SH-SY5Y (cell line): ENCODE data around the gene MMAB.

Source experiments
- GATA2 ChIP-seq: IDR thresholded peaks from 2 replicates; pipeline ENCODE4 v1.6.1; 2011; ENCODE audit warnings: mild to moderate bottlenecking, low read depth, low read length
- GATA3 ChIP-seq: IDR thresholded peaks from 2 replicates; pipeline ENCODE4 v1.6.1; 2011; ENCODE audit warnings: low read depth, mild to moderate bottlenecking, low read length, moderate library complexity

Gene MMAB

DNA sequence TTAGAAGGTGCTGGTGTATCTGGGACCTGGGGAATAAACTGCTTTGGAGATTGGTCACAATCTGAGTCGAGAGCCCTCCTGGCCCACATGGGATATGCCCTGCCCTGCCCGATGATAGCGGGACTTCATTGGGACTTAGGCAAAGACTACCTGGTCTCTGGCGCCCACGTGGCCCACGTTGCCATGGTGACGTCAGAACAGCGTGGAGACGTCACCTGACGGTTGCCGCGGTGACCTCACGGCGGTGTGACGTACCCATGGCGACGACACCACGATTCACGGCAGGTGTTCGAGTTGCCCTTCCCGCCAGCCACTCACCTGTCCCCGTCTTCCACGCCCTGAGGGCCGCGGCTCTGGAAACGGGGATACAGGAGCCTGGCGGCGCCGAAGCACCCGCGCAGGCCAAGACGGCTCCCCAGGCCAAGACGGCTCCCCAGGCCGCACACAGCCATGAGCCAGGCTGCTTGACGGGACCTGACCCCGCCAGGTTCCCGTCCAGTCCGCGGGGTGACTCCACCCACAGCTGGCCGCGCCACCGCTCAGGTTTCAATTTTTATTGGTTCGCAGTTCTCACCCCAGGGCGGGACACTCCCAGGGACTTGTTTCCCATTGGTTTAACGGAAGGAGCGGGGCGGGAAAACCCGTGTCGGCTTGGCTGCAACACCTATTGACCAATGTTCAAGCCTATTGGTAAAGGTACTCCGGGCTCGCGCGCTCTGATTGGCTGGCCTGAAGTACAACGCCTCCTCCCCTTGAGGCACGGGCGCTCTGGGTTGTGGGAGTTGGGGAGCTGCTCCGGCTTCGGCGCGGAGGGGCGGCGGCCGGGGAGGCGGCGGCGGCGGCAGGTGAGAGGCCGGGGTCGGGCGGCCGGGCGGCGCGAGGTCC is at the start of gene MMAB, which contains the start of gene MVK:
MMAB (minus strand) TSS at position 476 of the 885 bp plus-strand sequence; CDS start at position 452, 24 bp downstream.
MVK (plus strand) TSS at position 766 of the 885 bp plus-strand sequence. CDS start 1,029 bp downstream, outside the sequence.
- TF ChIP-seq GATA2 (no peak), GATA3 (no peak)

DNA sequence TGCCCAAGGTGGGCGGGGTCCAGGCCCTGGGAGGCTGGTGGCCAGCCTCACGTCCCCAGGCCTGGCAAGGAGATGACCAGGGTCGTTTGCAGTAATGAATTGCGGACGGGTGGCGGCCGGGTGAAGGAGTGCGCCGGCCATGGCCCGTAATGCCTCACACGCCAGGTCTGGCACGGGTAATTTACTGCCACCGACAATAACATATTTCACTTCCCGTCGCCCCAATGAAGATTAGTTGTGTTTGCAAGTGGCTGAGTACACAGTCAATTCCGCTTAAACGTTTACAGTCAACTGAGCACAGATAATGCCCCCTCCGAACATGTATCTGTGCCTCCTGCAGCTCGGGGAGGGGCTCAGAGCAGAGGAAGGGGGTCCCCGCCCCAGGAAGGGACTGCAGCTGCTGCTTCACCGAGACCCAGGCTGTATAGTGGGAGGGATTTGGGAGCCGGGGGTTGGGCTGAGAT is 48.6 kb upstream of the MMAB start:
- TF ChIP-seq GATA2 (peak; percentile 16; the same call in 1 of the 2 replicates), GATA3 (no peak)

DNA sequence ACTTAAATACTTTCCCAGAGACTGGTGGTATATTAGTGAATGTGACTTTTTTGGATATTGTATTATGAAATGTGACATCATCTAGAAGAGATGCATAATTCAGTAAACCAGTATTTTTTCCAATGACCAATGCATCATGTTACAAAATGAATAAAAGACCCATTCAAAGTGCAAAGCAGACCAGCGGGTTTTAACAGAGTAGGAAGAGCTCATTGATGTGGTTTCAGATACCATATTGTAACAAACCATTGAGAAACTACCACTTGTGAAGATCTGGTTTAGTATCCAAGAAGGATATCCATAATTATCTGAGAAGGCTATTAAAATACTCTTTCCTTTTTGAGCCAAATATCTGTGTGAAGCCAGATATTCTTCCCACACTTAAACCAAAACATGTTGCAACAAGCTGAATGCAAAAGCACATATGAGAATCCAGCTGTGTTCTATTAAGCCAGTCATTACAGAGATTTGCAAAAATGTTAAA is 47.9 kb upstream of the MMAB start:
- TF ChIP-seq GATA2 = no peak
- no peak for TF ChIP-seq GATA3

DNA sequence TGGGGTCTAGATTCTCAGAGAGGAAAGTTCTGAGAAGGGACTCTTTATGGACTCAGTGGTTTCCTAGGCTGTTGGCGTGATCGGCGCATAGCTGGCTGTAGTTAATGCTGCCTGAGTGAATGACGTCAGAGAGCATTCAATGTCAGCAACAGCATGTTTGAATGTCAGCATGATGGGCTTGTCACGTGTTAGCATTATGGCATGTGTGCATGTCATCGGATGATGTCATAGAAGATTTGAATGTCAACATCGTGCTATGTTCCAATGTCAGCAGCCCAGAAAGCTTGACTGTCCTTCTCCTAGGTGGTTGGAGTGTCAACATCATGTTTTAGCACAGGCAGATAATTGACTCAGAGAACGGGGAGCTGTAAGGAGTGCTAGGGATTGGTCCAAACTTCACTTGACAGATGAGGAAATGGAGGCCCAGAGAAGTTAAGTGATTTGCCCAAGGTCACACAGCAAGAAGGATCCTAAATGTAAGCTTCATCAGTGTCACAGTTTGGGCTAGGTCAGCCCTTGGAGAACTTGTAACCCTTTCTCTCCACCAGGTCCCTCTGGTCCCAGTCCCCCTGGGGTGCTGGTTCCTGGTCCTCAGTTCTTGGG is 45.8 kb upstream of the MMAB start:
- TF ChIP-seq GATA3 (no peak), GATA2 (no peak)

DNA sequence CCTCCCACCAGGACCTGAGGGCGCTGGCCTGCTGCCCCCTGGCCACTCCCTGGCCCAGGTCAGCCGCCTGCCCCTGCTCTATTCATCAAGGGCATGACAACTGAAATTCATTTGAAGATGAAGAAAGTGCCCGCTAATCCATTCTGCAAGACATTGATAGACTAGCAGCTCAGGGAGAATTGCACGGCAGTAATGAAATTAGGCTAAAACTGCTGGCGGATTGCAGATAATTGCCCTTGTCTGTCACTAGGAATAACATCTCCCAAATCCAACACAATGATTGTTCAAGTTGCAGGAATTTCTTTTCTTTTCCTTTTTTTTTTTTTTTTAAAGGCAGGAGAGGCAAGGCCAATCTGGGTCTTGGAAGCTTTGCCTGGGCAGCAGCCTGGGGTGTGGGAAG is 44.8 kb upstream of the MMAB start:
- no peak for TF ChIP-seq GATA3
- no peak for TF ChIP-seq GATA2

DNA sequence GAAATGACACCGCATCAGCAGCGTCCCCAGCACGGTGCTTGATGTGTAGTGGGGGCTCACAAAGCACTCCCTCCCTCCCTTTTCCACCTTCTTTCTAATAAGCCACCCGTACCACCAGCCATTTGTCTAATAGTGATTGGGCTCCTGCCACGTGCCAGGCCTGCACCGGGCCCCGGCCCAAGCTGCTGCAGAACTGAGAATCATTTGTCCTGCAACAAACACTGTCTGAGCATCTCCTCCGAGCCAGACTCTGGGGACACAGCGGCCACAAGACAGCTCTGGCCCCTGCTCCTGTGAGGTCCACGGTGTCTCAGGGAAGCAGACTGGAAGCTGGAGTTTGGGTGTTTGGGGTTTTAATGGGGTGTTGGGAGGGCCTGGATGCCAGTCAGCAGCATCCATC is 44.2 kb upstream of the MMAB start:
- TF ChIP-seq GATA2 (no peak), GATA3 (no peak)

DNA sequence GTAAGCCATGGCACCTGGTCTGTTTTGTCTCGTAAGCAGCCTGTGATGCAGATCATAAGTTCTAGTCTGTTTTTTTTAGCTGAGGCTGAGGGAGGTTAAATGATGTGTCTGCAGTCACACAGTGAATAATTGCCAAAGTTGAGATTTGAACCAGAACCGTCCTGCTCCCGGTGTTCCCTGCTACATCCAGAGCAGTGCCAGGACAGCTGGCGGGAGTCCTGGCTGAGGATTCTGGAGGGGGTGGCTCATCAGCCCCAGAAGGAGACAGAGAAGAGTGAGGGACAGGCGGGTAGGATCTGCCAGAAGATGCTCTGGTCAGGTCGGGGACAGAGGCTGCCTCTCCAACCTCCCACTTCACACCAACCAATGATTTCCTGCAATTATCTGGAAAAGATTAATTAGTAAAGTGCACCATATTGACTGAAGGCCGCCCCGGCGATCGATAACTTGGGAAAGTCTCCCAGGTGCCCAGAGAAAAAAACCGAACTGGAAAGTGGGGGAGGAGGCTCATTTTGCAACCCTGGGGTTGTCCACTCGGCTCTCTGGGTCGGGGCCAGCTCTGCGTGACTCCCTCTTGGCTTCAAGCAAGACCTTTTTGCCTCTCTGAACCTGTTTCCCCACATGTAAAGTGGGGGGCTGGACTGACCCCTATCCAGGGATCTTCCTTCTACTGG is 42.4 kb upstream of the MMAB start:
- no peak for TF ChIP-seq GATA2
- no peak for TF ChIP-seq GATA3

DNA sequence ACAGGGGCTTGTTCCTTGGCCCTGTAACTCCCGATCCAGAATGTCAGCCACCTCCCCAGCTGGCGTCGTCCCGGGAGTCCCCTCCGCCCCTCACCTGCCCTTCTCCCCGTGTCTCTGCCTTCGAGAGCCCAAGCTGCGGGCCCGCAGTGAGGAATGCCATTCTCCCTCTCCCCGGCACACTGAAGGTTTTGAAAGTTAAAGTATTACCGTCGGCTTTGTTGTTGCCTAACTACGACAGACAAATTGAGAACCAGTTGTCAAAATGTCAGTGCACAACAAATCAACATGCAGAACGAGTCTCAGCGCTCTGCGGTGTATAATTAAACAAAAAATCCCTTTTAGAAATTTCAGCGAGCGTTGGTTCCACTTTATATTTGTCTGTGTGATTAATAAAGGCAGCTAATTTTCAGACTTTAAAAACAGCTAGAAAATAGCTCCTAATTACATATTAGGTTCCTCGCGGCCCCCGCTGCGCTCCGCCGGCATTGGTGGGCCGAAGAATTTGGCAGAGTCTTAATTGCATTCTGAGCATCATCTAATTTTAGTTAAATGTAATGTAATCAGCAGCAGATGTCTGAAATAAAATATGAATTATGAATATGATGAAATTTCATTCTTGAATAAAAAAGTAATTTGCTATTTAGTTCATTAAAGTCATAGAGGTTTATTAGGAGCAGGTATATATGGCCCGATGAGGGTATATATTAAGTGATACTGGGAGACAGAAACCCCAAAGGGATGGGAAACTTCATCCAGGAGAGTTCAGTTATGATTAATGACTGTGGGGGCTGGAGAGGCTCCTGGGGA is 40.5 kb upstream of the MMAB start:
- TF ChIP-seq GATA2 = no peak
- no peak for TF ChIP-seq GATA3

DNA sequence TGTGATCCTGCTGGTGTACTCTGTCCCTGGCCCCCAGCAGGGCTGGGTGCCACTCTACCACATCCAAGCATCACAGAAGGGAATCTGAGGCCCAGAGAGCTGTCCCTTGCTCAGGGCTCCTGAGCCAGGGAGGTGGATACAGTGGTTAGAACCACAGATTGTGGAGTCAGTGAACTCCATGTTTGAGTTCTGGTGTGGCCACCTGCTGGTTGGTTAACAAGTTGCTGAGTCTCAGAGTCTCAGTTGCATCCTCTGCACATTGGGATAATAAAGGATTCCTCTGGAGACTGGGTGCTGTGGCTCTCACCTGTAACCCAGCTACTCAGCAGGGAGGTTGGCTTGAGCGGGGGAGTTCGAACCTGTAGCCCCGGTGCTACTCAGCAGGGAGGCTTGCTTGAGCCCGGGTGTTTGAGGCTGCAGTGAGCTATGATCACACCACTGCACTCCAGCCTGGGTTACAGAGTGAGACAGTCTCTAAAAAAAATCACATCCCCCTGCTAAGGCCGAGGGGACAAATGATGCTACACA is 39.7 kb upstream of the MMAB start:
- TF ChIP-seq GATA3 = no peak
- TF ChIP-seq GATA2 = no peak

DNA sequence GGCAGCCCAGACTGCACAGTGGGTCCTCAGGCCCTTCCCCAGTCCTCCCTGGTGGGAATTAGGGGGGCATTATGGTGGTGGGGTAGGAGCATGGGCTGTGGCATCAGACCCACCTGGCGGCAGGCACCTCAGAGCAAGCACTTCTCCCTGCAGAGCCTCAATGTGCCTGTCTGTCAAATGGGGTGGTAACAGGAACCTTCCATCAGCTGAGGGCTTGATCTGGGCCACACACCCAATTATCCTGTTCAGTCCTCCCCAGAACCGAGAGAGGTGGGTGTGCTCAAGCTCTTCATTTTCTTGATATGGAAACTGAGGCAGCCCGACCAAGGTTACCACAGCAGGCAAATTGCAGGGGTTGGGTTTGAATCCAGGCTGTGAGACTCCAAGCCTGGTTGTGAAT is 38.7 kb upstream of the MMAB start:
- TF ChIP-seq GATA3 = no peak
- TF ChIP-seq GATA2 = no peak

DNA sequence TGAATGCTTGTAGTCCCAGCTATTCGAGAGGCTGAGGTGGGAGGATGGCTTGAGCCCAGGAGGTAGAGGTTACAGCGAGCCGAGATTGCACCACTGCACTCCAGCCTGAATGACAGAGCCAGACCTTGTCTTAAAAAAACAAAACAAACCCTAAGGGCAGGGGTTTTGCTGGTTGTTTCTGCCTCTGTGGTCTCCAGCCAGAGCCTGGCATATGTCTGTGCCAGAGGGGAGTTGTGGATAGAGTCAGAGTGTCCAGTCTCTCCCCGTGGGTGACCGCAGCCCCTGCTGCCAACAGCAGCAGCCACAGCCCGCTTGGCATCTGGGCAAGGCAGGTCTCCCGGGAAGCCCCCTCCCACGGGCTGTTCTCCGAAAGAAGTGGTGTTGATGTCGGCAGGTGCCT is 37.9 kb upstream of the MMAB start:
- TF ChIP-seq GATA2 (0 out of 2 replicates have a peak, but pooled peaks have one; percentile 5), GATA3 (no peak)

DNA sequence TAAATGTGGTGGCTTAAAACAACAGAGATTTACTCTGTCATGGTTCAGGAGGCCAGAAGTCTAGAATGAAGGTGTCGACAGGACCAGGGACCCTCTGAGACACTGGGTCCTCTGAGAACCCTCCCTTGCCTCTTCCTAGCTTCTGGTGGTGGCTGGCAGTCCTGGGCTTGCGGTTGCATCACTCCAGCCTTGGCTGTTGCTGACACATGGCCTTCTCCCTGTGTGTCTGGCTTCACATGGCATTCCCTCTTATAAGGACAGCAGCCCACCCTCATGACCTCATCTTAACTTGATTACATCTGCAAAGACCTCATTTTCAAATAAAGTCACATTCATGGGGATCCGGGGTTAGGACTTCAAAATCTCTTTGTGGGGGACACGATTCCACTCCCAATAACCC is 37.2 kb upstream of the MMAB start:
- TF ChIP-seq GATA2 (no peak), GATA3 (no peak)

DNA sequence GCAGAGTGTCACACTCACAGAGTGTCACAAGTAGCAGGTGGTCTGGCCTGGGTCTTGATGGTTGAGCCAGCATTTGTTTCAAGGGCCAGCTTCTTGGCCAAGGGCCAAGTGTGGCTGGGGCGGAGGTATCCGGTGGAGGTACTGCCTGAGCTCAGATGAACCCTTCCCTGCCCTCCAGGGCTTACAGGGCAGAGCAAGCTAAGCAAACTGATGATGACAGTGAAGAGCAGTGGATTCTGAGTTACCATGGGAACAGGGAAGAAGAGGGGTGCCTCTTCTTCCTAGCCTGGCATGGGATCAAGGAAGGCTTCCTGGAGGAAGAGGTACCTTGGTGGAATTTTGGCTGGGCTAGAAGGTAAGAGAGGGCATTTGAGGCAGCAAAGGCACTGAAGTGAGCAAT is 36.0 kb upstream of the MMAB start:
- TF ChIP-seq GATA3 (no peak), GATA2 (no peak)

DNA sequence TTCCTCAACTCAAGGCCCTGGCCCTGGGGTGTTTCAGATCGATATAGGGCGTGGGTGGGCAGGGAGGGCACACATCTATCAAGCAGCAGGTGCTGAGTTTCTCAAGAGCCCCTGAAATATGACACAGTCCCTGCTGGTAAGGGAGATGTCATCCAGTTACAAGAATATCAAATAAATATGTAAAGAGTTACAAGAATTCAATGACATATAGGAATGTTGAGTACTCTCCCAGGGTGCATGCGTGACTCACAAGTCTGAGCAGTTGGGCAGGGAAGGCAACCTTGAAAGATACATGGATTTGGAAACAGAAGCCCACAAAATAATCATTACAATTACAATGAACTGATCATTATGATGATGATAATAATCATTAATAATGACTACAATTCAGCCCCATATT is 35.5 kb upstream of the MMAB start:
- no peak for TF ChIP-seq GATA2
- TF ChIP-seq GATA3 = no peak

DNA sequence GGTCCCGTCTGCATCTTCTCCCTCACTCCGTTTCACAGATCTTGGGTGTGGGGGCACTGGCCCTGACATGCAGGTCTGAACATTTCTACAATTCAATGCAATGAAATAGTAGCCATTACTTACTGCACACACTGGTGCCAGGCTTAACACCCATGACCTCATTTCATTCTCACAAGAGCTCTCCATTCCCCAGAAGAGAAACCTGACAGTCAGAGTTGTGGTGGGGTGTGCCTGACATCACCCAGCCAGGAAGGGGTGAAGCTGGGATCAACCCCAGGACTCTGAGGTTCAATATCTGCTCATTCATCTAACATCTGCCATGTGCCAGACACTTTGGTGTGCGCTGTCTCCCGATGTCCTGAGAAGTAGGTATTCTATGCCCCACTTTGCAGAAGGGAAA is 35.0 kb upstream of the MMAB start:
- TF ChIP-seq GATA2 (no peak), GATA3 (no peak)
